ENCODE measurements around the gene PLXNA4. TPM values are rescaled to one million over a fixed set of nuclear protein-coding genes. Genes with fewer than 3 reads are reported as not detected.

PLXNA4 gene
- total and polyA plus RNA-seq, 2 experiments from 2014 or later: 1.9 to 4.8 TPM

- no peak for DNase-seq (ENCODE audit: low spot score)
- WGBS (ENCODE audit: low lambda C conversion rate, missing lambda C conversion rate): 96% methylated on average over 7 of the region's 7 CpGs
- Histone ChIP-seq H4K20me1 (ENCODE audit: insufficient read depth, poor library complexity, severe bottlenecking) (no peaks in the 10 kb centered on the region), H3K4me2 (no peak overlapping the region), H3K9me3 (ENCODE audit: low read depth) (no peaks in the 10 kb centered on the region), H3K36me3 (replicated peaks; ENCODE audit: insufficient read depth, low read depth) (no peaks in the 10 kb centered on the region), H3K27ac (no peak overlapping the region), H3K27me3 (no peaks in the 10 kb centered on the region), H3K4me1 (ENCODE audit: insufficient read depth) (peaks cover 8% of the 10 kb centered on the region), H3K79me2 (no peaks in the 10 kb centered on the region), H3K4me3 (no peak overlapping the region), H3K9me2 (replicated peaks; ENCODE audit: insufficient read depth) (no peaks in the 10 kb centered on the region), H2AFZ (no peak overlapping the region)
- TF ChIP-seq CTCF (IDR thresholded peaks at IDR 0.05; ENCODE audit: poor library complexity) (no peak), EZH2 (IDR thresholded peaks at IDR 0.05; ENCODE audit: borderline replicate concordance) (no peak), EZH2phosphoT487 (IDR thresholded peaks at IDR 0.05; ENCODE audit: low read depth, severe bottlenecking, unreplicated experiment) (no peak)
Observed at GRCh38 chr7:132258231-132258630, 318.0 kb downstream of the PLXNA4 start.

GRCh38 chr7:132257253-132257652, 319.0 kb downstream of the PLXNA4 start:
- Histone ChIP-seq H4K20me1 (ENCODE audit: insufficient read depth, poor library complexity, severe bottlenecking) (no peaks in the 10 kb centered on the region), H3K27me3 (no peaks in the 10 kb centered on the region), H2AFZ (no peak overlapping the region), H3K36me3 (replicated peaks; ENCODE audit: insufficient read depth, low read depth) (no peaks in the 10 kb centered on the region), H3K9me2 (replicated peaks; ENCODE audit: insufficient read depth) (no peaks in the 10 kb centered on the region), H3K9me3 (ENCODE audit: low read depth) (no peaks in the 10 kb centered on the region), H3K79me2 (no peaks in the 10 kb centered on the region), H3K4me1 (ENCODE audit: insufficient read depth) (peaks cover 8% of the 10 kb centered on the region), H3K4me2 (no peak overlapping the region), H3K4me3 (no peak overlapping the region), H3K27ac (no peak overlapping the region)
- DNase-seq (ENCODE audit: low spot score): no peak
- WGBS (ENCODE audit: low lambda C conversion rate, missing lambda C conversion rate): 80% methylated on average over 1 of the region's 1 CpG
- TF ChIP-seq CTCF (IDR thresholded peaks at IDR 0.05; ENCODE audit: poor library complexity): no peak
- TF ChIP-seq EZH2 (IDR thresholded peaks at IDR 0.05; ENCODE audit: borderline replicate concordance): no peak
- TF ChIP-seq EZH2phosphoT487 (IDR thresholded peaks at IDR 0.05; ENCODE audit: low read depth, severe bottlenecking, unreplicated experiment): no peak

- no peak for DNase-seq (ENCODE audit: low spot score)
- Histone ChIP-seq H3K9me2 (replicated peaks; ENCODE audit: insufficient read depth) (no peaks in the 10 kb centered on the region), H3K4me2 (no peak overlapping the region), H3K36me3 (replicated peaks; ENCODE audit: insufficient read depth, low read depth) (no peaks in the 10 kb centered on the region), H3K79me2 (no peaks in the 10 kb centered on the region), H3K4me1 (ENCODE audit: insufficient read depth) (peaks cover 8% of the 10 kb centered on the region), H3K27ac (no peak overlapping the region), H4K20me1 (ENCODE audit: insufficient read depth, poor library complexity, severe bottlenecking) (no peaks in the 10 kb centered on the region), H3K4me3 (no peak overlapping the region), H3K9me3 (ENCODE audit: low read depth) (no peaks in the 10 kb centered on the region), H2AFZ (no peak overlapping the region), H3K27me3 (no peaks in the 10 kb centered on the region)
- TF ChIP-seq CTCF (IDR thresholded peaks at IDR 0.05; ENCODE audit: poor library complexity) (no peak), EZH2phosphoT487 (IDR thresholded peaks at IDR 0.05; ENCODE audit: low read depth, severe bottlenecking, unreplicated experiment) (no peak), EZH2 (IDR thresholded peaks at IDR 0.05; ENCODE audit: borderline replicate concordance) (no peak)
- 89% methylated on average over 6 of the region's 6 CpGs for WGBS (ENCODE audit: low lambda C conversion rate, missing lambda C conversion rate)
Observed at GRCh38 chr7:132256721-132257212, 319.5 kb downstream of the PLXNA4 start.

- H3K4me1 ChIP-seq (ENCODE audit: insufficient read depth): peaks cover 15% of the 10 kb centered on the region
- WGBS (ENCODE audit: low lambda C conversion rate, missing lambda C conversion rate): 28% methylated on average over 6 of the region's 6 CpGs
Observed at GRCh38 chr7:132255898-132256297, 320.4 kb downstream of the PLXNA4 start.

More at GRCh38 chr7:132255898-132256297, 320.4 kb downstream of the PLXNA4 start:
- Histone ChIP-seq H3K27me3 (no peaks in the 10 kb centered on the region), H3K9me3 (ENCODE audit: low read depth) (no peaks in the 10 kb centered on the region), H3K27ac (no peak overlapping the region), H3K9me2 (replicated peaks; ENCODE audit: insufficient read depth) (no peaks in the 10 kb centered on the region), H3K4me3 (no peak overlapping the region), H3K79me2 (no peaks in the 10 kb centered on the region), H3K4me2 (no peak overlapping the region), H4K20me1 (ENCODE audit: insufficient read depth, poor library complexity, severe bottlenecking) (no peaks in the 10 kb centered on the region), H2AFZ (no peak overlapping the region), H3K36me3 (replicated peaks; ENCODE audit: insufficient read depth, low read depth) (no peaks in the 10 kb centered on the region)
- TF ChIP-seq EZH2phosphoT487 (IDR thresholded peaks at IDR 0.05; ENCODE audit: low read depth, severe bottlenecking, unreplicated experiment) (no peak), EZH2 (IDR thresholded peaks at IDR 0.05; ENCODE audit: borderline replicate concordance) (no peak), CTCF (IDR thresholded peaks at IDR 0.05; ENCODE audit: poor library complexity) (no peak)
- peak; percentile 54 for DNase-seq (ENCODE audit: low spot score)

Data from hepatocyte (in vitro differentiated cells).